ENCODE data around the gene ACACB. TPM values are rescaled to one million over a fixed set of nuclear protein-coding genes. Genes with fewer than 3 reads are reported as not detected.

The ACACB gene
- total RNA-seq, 3 donors from 2014 or later (not counting 1 experiment from before 2014, with no cell fraction given) = 4.1 to 14.3 (median 8.4) TPM

- Mint-ChIP-seq H3K4me1 (no peaks in the 10 kb centered on the region), H3K27ac (no peak overlapping the region), H3K9me3 (no peaks in the 10 kb centered on the region), H3K36me3 (peaks cover 7% of the 10 kb centered on the region), H3K4me3 (no peak overlapping the region), H3K27me3 (ENCODE audit: low read depth in 2 of 2) (peaks cover 0 to 2% of the 10 kb centered on the region in 2 donors)
- H3K4me1 ChIP-seq (ENCODE audit: control insufficient read depth, insufficient read depth, low read length) = no peaks in the 10 kb centered on the region
- H3K9me3 ChIP-seq (ENCODE audit: control insufficient read depth, insufficient read depth, low read length) = no peaks in the 10 kb centered on the region
- WGBS (ENCODE audit: insufficient coverage) = 100% methylated on average over 1 of the region's 1 CpG
- H3K4me3 ChIP-seq (ENCODE audit: low read length) = no peak overlapping the region
- no peaks in the 10 kb centered on the region for H3K36me3 ChIP-seq (ENCODE audit: control insufficient read depth, insufficient read depth, low read length)
- H3K27me3 ChIP-seq (ENCODE audit: control insufficient read depth, insufficient read depth, low read length) = no peaks in the 10 kb centered on the region
- DNase-seq (no peak), ATAC-seq (no peak)
- TF ChIP-seq CTCF (IDR thresholded peaks at IDR 0.05) = no peak
- intact Hi-C loops (cut with micrococcal nuclease) = no loop called here
- H3K27ac ChIP-seq (ENCODE audit: low read length) = no peak overlapping the region
Observed at GRCh38 chr12:109259545-109259895, 143.1 kb downstream of the ACACB start.

- no peak for DNase-seq
- TF ChIP-seq CTCF (IDR thresholded peaks at IDR 0.05) = no peak
- Mint-ChIP-seq H3K4me1 (no peaks in the 10 kb centered on the region), H3K36me3 (no peaks in the 10 kb centered on the region), H3K9me3 (no peaks in the 10 kb centered on the region), H3K27ac (no peak overlapping the region), H3K4me3 (no peak overlapping the region), H3K27me3 (ENCODE audit: low read depth in 2 of 2) (no peaks in the 10 kb centered on the region)
- no peak for ATAC-seq
- Histone ChIP-seq H3K27me3 (ENCODE audit: control insufficient read depth, insufficient read depth, low read length) (no peaks in the 10 kb centered on the region), H3K9me3 (ENCODE audit: control insufficient read depth, insufficient read depth, low read length) (no peaks in the 10 kb centered on the region), H3K36me3 (ENCODE audit: control insufficient read depth, insufficient read depth, low read length) (no peaks in the 10 kb centered on the region), H3K4me3 (ENCODE audit: low read length) (no peak overlapping the region), H3K4me1 (ENCODE audit: control insufficient read depth, insufficient read depth, low read length) (no peaks in the 10 kb centered on the region), H3K27ac (ENCODE audit: low read length) (no peak overlapping the region)
- intact Hi-C loops (cut with micrococcal nuclease) = loop anchor here (5.0 kb wide), 1 partner anchor 126 kb away; no protein-coding TSS in a partner anchor
- WGBS (ENCODE audit: insufficient coverage) = 93% methylated on average over 1 of the region's 1 CpG
Observed at GRCh38 chr12:109261087-109261486, 144.7 kb downstream of the ACACB start.

- no peaks in the 10 kb centered on the region for H3K9me3 Mint-ChIP-seq
- H3K4me3 Mint-ChIP-seq = no peak overlapping the region
- Histone ChIP-seq H3K4me1 (ENCODE audit: control insufficient read depth, insufficient read depth, low read length) (no peaks in the 10 kb centered on the region), H3K4me3 (ENCODE audit: low read length) (no peak overlapping the region), H3K27ac (ENCODE audit: low read length) (no peak overlapping the region), H3K36me3 (ENCODE audit: control insufficient read depth, insufficient read depth, low read length) (no peaks in the 10 kb centered on the region), H3K27me3 (ENCODE audit: control insufficient read depth, insufficient read depth, low read length) (no peaks in the 10 kb centered on the region), H3K9me3 (ENCODE audit: control insufficient read depth, insufficient read depth, low read length) (no peaks in the 10 kb centered on the region)
- DNase-seq (no peak), ATAC-seq (no peak)
- WGBS (ENCODE audit: insufficient coverage) = 92% methylated on average over 2 of the region's 2 CpGs
- TF ChIP-seq CTCF (IDR thresholded peaks at IDR 0.05) = no peak
- no peak overlapping the region for H3K27ac Mint-ChIP-seq
- H3K4me1 Mint-ChIP-seq = no peaks in the 10 kb centered on the region
- H3K27me3 Mint-ChIP-seq (ENCODE audit: low read depth in 2 of 2) = no peaks in the 10 kb centered on the region
- intact Hi-C loops (cut with micrococcal nuclease) = loop anchor here (5.0 kb wide), 1 partner anchor 125 kb away; no protein-coding TSS in a partner anchor
- H3K36me3 Mint-ChIP-seq = no peaks in the 10 kb centered on the region
Observed at GRCh38 chr12:109261939-109262338, 145.6 kb downstream of the ACACB start.

GRCh38 chr12:109263439-109263838, 147.1 kb downstream of the ACACB start:
- ATAC-seq (no peak), DNase-seq (no peak)
- H3K4me3 ChIP-seq (ENCODE audit: low read length) = no peak overlapping the region
- H3K4me1 ChIP-seq (ENCODE audit: control insufficient read depth, insufficient read depth, low read length) = no peaks in the 10 kb centered on the region
- intact Hi-C loops (cut with micrococcal nuclease) = loop anchor here (5.0 kb wide), 1 partner anchor 124 kb away; no protein-coding TSS in a partner anchor
- no peak for TF ChIP-seq CTCF (IDR thresholded peaks at IDR 0.05)
- no peaks in the 10 kb centered on the region for H3K9me3 ChIP-seq (ENCODE audit: control insufficient read depth, insufficient read depth, low read length)
- no peaks in the 10 kb centered on the region for H3K9me3 Mint-ChIP-seq
- H3K27ac ChIP-seq (ENCODE audit: low read length) = no peak overlapping the region
- no peaks in the 10 kb centered on the region for H3K27me3 Mint-ChIP-seq (ENCODE audit: low read depth in 2 of 2)
- no peaks in the 10 kb centered on the region for H3K36me3 Mint-ChIP-seq
- no peaks in the 10 kb centered on the region for H3K36me3 ChIP-seq (ENCODE audit: control insufficient read depth, insufficient read depth, low read length)
- no peak overlapping the region for H3K27ac Mint-ChIP-seq
- 94% methylated on average over 2 of the region's 3 CpGs for WGBS (ENCODE audit: insufficient coverage)
- no peak overlapping the region for H3K4me3 Mint-ChIP-seq
- H3K27me3 ChIP-seq (ENCODE audit: control insufficient read depth, insufficient read depth, low read length) = no peaks in the 10 kb centered on the region
- H3K4me1 Mint-ChIP-seq = no peaks in the 10 kb centered on the region

Measured in natural killer cell (primary cell).